Activated CD8-positive, alpha-beta memory T cell treated with anti-CD3 and anti-CD28 coated beads, Interleukin-2, amount 10 ng/mL, durations not matched to agents 7 days and 5 days (primary cell): Measurements from ENCODE around the gene CNTROB. TPM values are rescaled to one million over a fixed set of nuclear protein-coding genes. Genes with fewer than 3 reads are reported as not detected.

Experiments
- ATAC-seq: fragments of 150-1000 bp; cut with Tn5 transposase; one replicate; pipeline ENCODE4 v1.10.0; 2021; ENCODE audit warnings: moderate library complexity
- CTCF ChIA-PET: fragments of 350-600 bp; sonication (Branson Sonifier 250); formaldehyde crosslinking; loops from one replicate; lab custom pipeline; 2021; ENCODE audit warnings: antibody characterized with exemption; lab: Charles Lee
- DNase-seq: peaks from one replicate; pipeline ENCODE4 v3.0.0-alpha.2; 2020
- H3K27ac Mint-ChIP-seq: one replicate; pipeline ENCODE4 v1.8.0; 2021; ENCODE audit warnings: mild to moderate bottlenecking, mixed read lengths
- H3K27me3 Mint-ChIP-seq: one replicate; pipeline ENCODE4 v1.8.0; 2021; ENCODE audit warnings: mixed read lengths
- H3K36me3 Mint-ChIP-seq: one replicate; pipeline ENCODE4 v1.8.0; 2021; ENCODE audit warnings: mild to moderate bottlenecking, mixed read lengths
- H3K4me1 Mint-ChIP-seq: one replicate; pipeline ENCODE4 v1.8.0; 2021; ENCODE audit warnings: mixed read lengths
- H3K4me3 Mint-ChIP-seq: one replicate; pipeline ENCODE4 v1.8.0; 2021; ENCODE audit warnings: mild to moderate bottlenecking, moderate library complexity, mixed read lengths
- H3K9me3 Mint-ChIP-seq: one replicate; pipeline ENCODE4 v1.8.0; 2022; ENCODE audit warnings: low read depth, mixed read lengths
- total RNA-seq, 2 experiments: library from RNA; stranded (reverse); gene quantifications; one replicate each; pipeline ENCODE4 v1.2.3, GENCODE V29; 2021

Gene CNTROB
- total RNA-seq, 2 experiments from 2014 or later: 56.8 to 69.2 TPM

- Mint-ChIP-seq H3K9me3 (no peaks in the 10 kb centered on the region), H3K27me3 (no peaks in the 10 kb centered on the region), H3K4me1 (peaks cover 28% of the 10 kb centered on the region), H3K36me3 (peaks cover 10% of the 10 kb centered on the region), H3K27ac (peak overlapping the region; percentile 94), H3K4me3 (peak overlapping the region; percentile 87)
- CTCF ChIA-PET: interaction anchor here (0.7 to 15.4 kb wide), 14 partner anchors 8 to 143 kb away, joined by 3 to 312 read pairs (median 4); partner anchors contain the start of genes CHD3, CNTROB, KCNAB3 and NAA38
- ATAC-seq (peak; percentile 48), DNase-seq (no peak)
Observed at GRCh38 chr17:7915179-7915610, 16.8 kb upstream of the CNTROB start.

DNA sequence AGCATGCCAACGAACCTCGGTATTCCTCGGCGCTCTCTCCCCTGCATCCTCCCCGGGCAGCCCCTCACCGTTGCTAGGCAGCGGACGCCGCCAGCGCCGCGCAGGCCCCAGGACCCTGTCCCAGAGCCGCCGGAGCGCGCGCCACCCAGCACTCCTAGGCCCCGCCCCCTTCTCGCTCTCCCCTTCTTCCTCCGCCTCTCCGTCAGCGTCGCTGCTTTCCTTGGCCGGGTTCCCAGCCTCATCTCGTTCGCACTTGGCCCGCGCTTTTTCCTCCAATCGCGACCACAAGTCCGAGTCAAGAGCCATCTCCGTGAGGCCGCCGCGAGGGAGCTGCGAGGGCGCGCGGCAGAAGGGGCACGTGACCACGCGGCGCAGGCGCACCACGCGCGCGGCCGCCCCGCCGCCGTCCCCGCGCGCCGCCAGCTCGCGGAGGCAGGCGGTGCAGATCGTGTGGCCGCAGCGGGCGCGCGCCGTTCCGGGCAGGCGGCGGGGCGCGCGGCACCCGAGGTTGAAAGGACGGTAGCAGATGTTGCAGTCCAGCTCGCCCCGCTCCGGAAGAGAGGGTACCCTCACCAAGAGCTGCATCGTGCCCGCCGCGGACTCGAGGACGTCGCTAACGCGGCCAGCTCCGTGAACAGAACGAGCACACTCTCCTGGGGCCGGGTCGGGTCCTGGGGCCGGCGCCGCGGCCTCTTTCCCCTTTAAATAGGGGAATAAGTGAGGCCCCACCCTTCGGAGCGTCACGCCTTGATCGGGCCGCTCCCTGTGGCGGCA lies 16.2 kb upstream of the CNTROB start, which contains the start of gene RNF227:
RNF227 (minus strand) TSS at position 679 of the 774 bp plus-strand sequence; CDS start at position 585, 94 bp downstream.
- peak within 1 kb of the TSS; percentile 94 for H3K27ac Mint-ChIP-seq
- peak within 1 kb of the TSS; percentile 87 for H3K4me3 Mint-ChIP-seq
- DNase-seq: peak; percentile 89
- H3K36me3 Mint-ChIP-seq: peaks cover 7% of the 10 kb centered on the region
- H3K9me3 Mint-ChIP-seq: no peaks in the 10 kb centered on the region
- CTCF ChIA-PET: interaction anchor here (0.7 to 15.4 kb wide), 18 partner anchors 7 to 159 kb away, joined by 3 to 312 read pairs (median 4); partner anchors contain the start of genes CHD3, CNTROB, KCNAB3 and NAA38
- ATAC-seq: peak; percentile 87
- peaks cover 28% of the 10 kb centered on the region for H3K4me1 Mint-ChIP-seq
- H3K27me3 Mint-ChIP-seq: no peaks in the 10 kb centered on the region

DNA sequence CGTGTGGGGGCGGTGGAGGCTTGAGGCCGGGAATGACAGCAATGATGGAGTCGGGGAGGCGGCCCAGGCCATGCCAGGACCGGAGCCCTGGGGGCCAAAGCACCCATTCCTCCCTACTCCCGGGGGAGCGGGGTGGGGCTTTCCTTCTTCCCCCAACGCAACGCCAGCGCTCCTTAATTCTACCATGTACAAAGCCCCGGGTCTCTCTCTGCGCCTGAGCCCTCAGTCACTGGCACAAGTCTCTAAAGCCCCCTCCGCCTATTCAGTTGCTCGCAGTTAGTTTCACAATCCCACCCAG lies 15.7 kb upstream of the CNTROB start:
- peak overlapping the region; percentile 87 for H3K4me3 Mint-ChIP-seq
- peaks cover 2% of the 10 kb centered on the region for H3K36me3 Mint-ChIP-seq
- H3K27me3 Mint-ChIP-seq: no peaks in the 10 kb centered on the region
- no peaks in the 10 kb centered on the region for H3K9me3 Mint-ChIP-seq
- CTCF ChIA-PET: interaction anchor here (0.8 to 15.4 kb wide), 15 partner anchors 10 to 158 kb away, joined by 3 to 312 read pairs (median 6); partner anchors contain the start of genes CHD3, CNTROB, KCNAB3 and NAA38
- H3K4me1 Mint-ChIP-seq: peaks cover 28% of the 10 kb centered on the region
- H3K27ac Mint-ChIP-seq: peak overlapping the region; percentile 14
- DNase-seq: no peak
- no peak for ATAC-seq

DNA sequence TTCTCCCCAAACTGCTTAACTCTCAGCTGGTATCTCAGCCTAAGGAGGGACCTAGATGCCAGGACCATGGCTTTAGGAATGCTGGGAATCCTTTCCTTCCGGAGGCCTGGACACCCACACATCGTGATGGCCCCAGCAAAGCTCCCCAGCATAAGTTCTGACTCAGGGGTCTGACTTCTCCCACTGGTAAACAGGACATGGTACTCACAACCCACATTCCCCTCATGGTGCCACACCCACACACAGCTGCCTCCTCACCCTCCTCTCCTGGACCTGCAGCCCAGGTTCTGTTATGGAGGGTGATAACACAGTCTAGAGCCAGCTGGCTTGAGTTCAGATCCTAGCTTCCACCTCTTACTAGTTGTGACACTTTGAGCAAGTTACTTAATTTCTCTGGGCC lies 15.2 kb upstream of the CNTROB start:
- Mint-ChIP-seq H3K4me1 (peaks cover 28% of the 10 kb centered on the region), H3K4me3 (peak overlapping the region; percentile 87), H3K36me3 (peaks cover 2% of the 10 kb centered on the region), H3K27ac (peak overlapping the region; percentile 14), H3K27me3 (no peaks in the 10 kb centered on the region), H3K9me3 (no peaks in the 10 kb centered on the region)
- CTCF ChIA-PET: interaction anchor here (0.8 to 15.4 kb wide), 13 partner anchors 10 to 177 kb away, joined by 3 to 312 read pairs (median 6); partner anchors contain the start of genes CNTROB, KCNAB3, NAA38 and TRAPPC1
- ATAC-seq: no peak
- DNase-seq: no peak

DNA sequence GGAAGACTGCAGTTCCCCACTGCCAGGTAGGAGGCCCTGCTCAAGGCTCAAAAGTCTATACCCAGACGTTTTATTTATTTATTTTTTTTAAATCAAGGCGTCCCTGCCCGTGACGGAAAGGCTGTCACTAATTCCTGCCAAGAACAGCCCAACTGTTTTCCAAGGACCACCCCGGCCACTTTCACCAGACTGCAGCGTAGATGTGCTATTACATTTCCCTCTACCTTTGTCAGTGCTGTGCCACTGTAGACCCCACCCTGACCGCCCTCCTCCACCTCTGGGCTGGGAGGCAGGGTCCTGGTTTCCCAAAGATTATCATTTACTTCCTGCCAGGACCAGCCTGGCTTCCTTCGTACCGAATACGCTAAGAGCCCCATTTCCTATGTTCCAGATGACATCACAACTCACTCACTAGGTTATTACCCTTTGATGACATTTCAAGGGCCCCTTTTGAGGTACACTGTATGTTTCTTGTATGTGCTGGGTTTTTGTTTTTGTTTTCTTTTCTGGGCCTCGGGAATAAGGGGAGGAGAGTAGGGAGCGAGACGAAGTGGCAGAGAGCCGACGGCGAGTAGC lies 9.6 kb upstream of the CNTROB start:
- H3K9me3 Mint-ChIP-seq: no peaks in the 10 kb centered on the region
- DNase-seq (no peak), ATAC-seq (peak; percentile 27)
- H3K4me3 Mint-ChIP-seq: peak overlapping the region; percentile 68
- no peaks in the 10 kb centered on the region for H3K36me3 Mint-ChIP-seq
- CTCF ChIA-PET: interaction anchor here (0.7 to 15.4 kb wide), 7 partner anchors 7 to 235 kb away, joined by 3 to 312 read pairs (median 3); partner anchors contain the start of genes CNTROB, TP53 and TRAPPC1
- no peaks in the 10 kb centered on the region for H3K27me3 Mint-ChIP-seq
- peaks cover 15% of the 10 kb centered on the region for H3K4me1 Mint-ChIP-seq
- H3K27ac Mint-ChIP-seq: peak overlapping the region; percentile 72

- H3K27ac Mint-ChIP-seq: peak overlapping the region; percentile 72
- peak overlapping the region; percentile 68 for H3K4me3 Mint-ChIP-seq
- ATAC-seq (peak; percentile 96), DNase-seq (peak; percentile 89)
- H3K4me1 Mint-ChIP-seq: peaks cover 15% of the 10 kb centered on the region
- H3K27me3 Mint-ChIP-seq: no peaks in the 10 kb centered on the region
- no peaks in the 10 kb centered on the region for H3K9me3 Mint-ChIP-seq
- CTCF ChIA-PET: interaction anchor here (0.7 to 15.4 kb wide), 8 partner anchors 8 to 152 kb away, joined by 3 to 312 read pairs (median 3); partner anchors contain the start of genes CNTROB and TRAPPC1
- H3K36me3 Mint-ChIP-seq: peaks cover 2% of the 10 kb centered on the region
Observed at GRCh38 chr17:7922845-7923628, 9.0 kb upstream of the CNTROB start.

DNA sequence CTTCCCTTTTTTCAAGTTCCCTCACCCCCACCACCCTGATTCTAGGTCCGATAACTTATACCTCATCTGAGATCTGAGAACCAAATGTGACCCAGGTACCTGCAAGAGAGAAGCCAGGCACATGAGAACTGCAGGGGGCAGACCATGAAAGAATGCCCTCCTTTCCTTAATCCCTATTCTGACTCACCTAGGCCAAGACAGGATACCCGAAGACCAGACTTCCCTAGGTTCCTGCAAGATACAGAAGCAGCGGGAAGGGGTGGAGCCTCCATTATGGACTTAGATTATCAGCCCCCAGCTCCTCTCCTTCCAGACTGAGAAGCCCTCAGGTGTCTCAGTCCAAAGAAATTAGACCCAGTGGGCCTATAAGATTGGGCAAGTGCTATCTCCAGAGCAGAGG lies 4.4 kb upstream of the CNTROB start:
- no peak overlapping the region for H3K27ac Mint-ChIP-seq
- no peaks in the 10 kb centered on the region for H3K9me3 Mint-ChIP-seq
- H3K27me3 Mint-ChIP-seq: no peaks in the 10 kb centered on the region
- H3K36me3 Mint-ChIP-seq: peaks cover 5% of the 10 kb centered on the region
- no peak overlapping the region for H3K4me3 Mint-ChIP-seq
- no peak for DNase-seq
- CTCF ChIA-PET: no interaction called here
- ATAC-seq: no peak
- H3K4me1 Mint-ChIP-seq: peaks cover 33% of the 10 kb centered on the region

DNA sequence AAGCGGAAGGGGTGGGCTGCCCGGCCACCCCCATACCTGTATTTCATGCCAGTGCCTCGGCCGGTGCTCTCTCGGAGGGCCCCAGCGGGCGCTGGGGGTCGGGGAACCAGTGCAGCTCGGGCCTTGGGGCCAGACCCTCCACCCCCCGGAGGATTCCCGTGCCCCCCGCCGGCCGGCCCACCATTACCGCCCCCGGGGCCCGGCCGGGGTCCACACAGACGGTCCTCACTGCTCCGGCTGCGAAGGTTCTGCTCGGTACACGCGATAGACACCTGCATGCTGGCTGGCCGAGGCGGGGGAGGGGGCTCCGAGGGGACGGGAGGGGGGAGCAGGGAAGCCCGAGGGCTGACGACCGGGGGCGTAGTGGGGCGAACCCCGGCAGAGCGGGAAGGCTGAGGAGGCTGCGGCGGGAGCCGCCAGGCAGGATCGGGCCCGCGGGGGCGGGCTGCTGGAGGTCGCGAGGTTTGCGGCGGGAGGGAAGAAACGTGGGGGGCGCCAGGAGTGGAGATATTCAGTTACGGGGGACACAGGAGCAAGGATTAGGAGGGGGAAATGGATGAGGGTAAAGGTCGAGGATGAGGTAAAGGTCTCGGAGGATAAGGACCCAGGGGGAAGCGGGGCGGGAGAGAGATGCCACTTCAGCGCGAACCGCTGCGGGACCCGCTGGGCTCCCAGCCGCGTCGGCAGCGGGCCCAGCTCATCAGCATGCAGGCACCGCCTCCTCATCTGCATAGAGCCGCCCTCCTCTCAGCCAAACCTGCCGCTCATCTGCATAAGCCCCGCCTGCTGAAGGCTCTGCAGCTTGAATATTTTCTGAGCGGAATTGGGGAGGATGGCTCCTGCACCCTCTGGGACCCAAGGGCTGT lies 2.6 kb upstream of the CNTROB start, which contains the start of gene KCNAB3:
KCNAB3 (minus strand) TSS at position 699 of the 866 bp plus-strand sequence; CDS start at position 278, 421 bp downstream.
- Mint-ChIP-seq H3K4me1 (peaks cover 37% of the 10 kb centered on the region), H3K9me3 (no peaks in the 10 kb centered on the region), H3K27me3 (no peaks in the 10 kb centered on the region), H3K4me3 (peak within 1 kb of the TSS; percentile 97), H3K36me3 (peaks cover 7% of the 10 kb centered on the region), H3K27ac (peak within 1 kb of the TSS; percentile 97)
- peak; percentile 41 for ATAC-seq
- CTCF ChIA-PET: interaction anchor here (0.9 to 12.2 kb wide), 4 partner anchors 12 to 190 kb away, joined by 3 to 130 read pairs (median 25); partner anchors contain the start of gene RNF227
- peak; percentile 82 for DNase-seq

DNA sequence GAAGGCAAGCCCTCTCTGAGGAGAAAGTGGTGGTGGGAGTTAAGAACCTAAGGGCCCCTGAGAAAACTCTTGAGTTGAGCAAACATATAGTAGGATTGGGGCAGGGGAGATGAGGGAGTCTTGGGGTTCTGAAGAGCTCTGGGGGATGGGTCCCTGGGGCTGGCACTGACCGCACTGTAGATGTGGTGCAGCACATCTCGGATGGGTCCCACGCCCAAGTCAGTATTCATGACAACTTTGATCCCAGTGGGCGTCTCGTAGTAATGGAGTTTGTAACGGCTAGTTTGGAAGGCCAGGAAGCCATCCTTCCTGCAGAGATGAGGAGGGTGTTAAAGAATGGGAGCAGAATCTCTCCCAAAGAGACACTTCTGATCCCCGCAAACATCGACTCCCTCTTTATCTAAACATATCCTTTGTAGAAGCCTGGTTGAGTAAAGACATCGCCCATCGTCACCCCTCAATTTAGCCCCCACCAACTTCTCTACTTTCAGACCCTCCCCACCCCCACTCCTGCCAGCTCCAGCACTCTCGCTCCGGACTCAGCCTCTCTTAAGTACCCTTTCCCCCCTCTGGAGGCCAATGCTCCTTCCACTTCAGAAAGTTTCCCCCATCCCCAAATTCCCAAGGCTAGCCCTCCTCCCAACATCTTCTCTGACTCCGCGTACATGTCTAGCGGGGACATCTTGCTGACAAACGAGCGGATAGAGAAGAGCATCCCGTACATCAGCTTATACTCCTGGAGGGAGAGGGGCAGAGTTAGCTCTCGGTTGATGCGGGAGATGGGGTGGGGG lies 970 bp upstream of the CNTROB start:
- peak overlapping the region; percentile 97 for H3K4me3 Mint-ChIP-seq
- H3K27me3 Mint-ChIP-seq: no peaks in the 10 kb centered on the region
- H3K27ac Mint-ChIP-seq: peak overlapping the region; percentile 97
- ATAC-seq (no peak), DNase-seq (peak; percentile 42)
- CTCF ChIA-PET: interaction anchor here (0.9 to 12.2 kb wide), 12 partner anchors 10 to 110 kb away, joined by 3 to 130 read pairs (median 6); partner anchors contain the start of gene RNF227
- H3K9me3 Mint-ChIP-seq: no peaks in the 10 kb centered on the region
- H3K4me1 Mint-ChIP-seq: peaks cover 50% of the 10 kb centered on the region
- peaks cover 20% of the 10 kb centered on the region for H3K36me3 Mint-ChIP-seq

GRCh38 chr17:7932483-7932891 lies 481 bp downstream of the CNTROB start:
- Mint-ChIP-seq H3K27me3 (no peaks in the 10 kb centered on the region), H3K4me3 (peak overlapping the region; percentile 97), H3K4me1 (peaks cover 54% of the 10 kb centered on the region), H3K9me3 (no peaks in the 10 kb centered on the region), H3K36me3 (peaks cover 32% of the 10 kb centered on the region), H3K27ac (peak overlapping the region; percentile 97)
- ATAC-seq (peak; percentile 25), DNase-seq (peak; percentile 58)
- CTCF ChIA-PET: interaction anchor here (0.6 to 12.2 kb wide), 28 partner anchors 9 to 245 kb away, joined by 3 to 130 read pairs (median 6); partner anchors contain the start of genes NAA38, RNF227 and TP53

DNA sequence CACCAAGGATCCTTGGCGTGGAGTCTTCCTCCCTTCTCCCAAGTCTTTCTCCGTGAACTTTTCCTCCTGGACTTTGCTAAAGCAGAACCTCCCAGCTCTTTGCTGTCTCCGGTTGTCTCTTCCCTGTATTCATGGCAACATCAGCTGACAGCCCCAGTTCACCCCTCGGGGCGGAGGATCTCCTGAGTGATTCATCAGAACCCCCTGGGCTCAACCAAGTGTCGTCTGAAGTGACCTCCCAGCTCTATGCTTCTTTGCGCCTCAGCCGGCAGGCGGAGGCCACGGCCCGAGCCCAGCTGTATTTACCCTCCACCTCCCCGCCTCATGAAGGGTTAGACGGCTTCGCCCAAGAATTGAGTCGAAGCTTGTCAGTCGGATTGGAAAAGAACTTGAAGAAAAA lies 943 bp downstream of the CNTROB start:
- peaks cover 54% of the 10 kb centered on the region for H3K4me1 Mint-ChIP-seq
- peak overlapping the region; percentile 97 for H3K27ac Mint-ChIP-seq
- CTCF ChIA-PET: interaction anchor here (0.7 to 12.2 kb wide), 25 partner anchors 8 to 140 kb away, joined by 3 to 130 read pairs (median 6); partner anchors contain the start of genes NAA38 and RNF227
- H3K4me3 Mint-ChIP-seq: peak overlapping the region; percentile 97
- H3K36me3 Mint-ChIP-seq: peaks cover 31% of the 10 kb centered on the region
- ATAC-seq (no peak), DNase-seq (peak; percentile 70)
- no peaks in the 10 kb centered on the region for H3K27me3 Mint-ChIP-seq
- H3K9me3 Mint-ChIP-seq: no peaks in the 10 kb centered on the region
